H1 (cell line): ENCODE data around the gene SRI. TPM values are rescaled to one million over a fixed set of nuclear protein-coding genes. Genes with fewer than 3 reads are reported as not detected.

Source experiments
- CTCF ChIA-PET: fragments of 300-600 bp; sonication (Branson Sonifier 250); formaldehyde crosslinking; loops from one replicate; lab custom pipeline; 2021; ENCODE audit not compliant: partially characterized antibody; lab: Charles Lee
- POLR2A ChIA-PET: fragments of 300-600 bp; sonication (Branson Sonifier 250); formaldehyde crosslinking; loops from one replicate; lab custom pipeline; 2021; ENCODE audit warnings: inconsistent platforms; ENCODE audit not compliant: partially characterized antibody; lab: Charles Lee
- DNase-seq, 2 experiments: peaks; one replicate each; pipeline versions ENCODE4 v3.0.0 to v3.0.0-alpha.2; 2010 to 2022; ENCODE audit warnings: low spot score in 2 of 2, low read depth in 1 of 2, mixed read lengths in 1 of 2
- FAIRE-seq: peaks from 2 replicates; lab custom pipeline; 2011; peaks lifted over from hg19 to GRCh38; lab: Jason Lieb, UNC
- H2AFZ ChIP-seq: 2 replicates; pipeline ENCODE4 v1.8.1; 2012; ENCODE audit warnings: low read length, inconsistent platforms
- H2AK5ac ChIP-seq: 2 replicates; pipeline ENCODE4 v1.6.1; 2013; ENCODE audit warnings: low read depth, low read length
- H2BK120ac ChIP-seq: replicated peaks from 2 replicates; pipeline ENCODE3; 2013; ENCODE audit warnings: low read depth, low read length, inconsistent platforms
- H2BK12ac ChIP-seq: 2 replicates; pipeline ENCODE4 v1.6.1; 2013; ENCODE audit warnings: low read depth, low read length
- H2BK15ac ChIP-seq: 2 replicates; pipeline ENCODE4 v1.6.1; 2013; ENCODE audit warnings: low read length
- H2BK20ac ChIP-seq: 2 replicates; pipeline ENCODE4 v1.6.1; 2013; ENCODE audit warnings: low read length
- H2BK5ac ChIP-seq: 2 replicates; pipeline ENCODE4 v1.6.1; 2013; ENCODE audit warnings: low read depth, low read length
- H3K14ac ChIP-seq: 2 replicates; pipeline ENCODE4 v1.6.1; 2013; ENCODE audit warnings: inconsistent platforms; ENCODE audit not compliant: insufficient read length
- H3K18ac ChIP-seq: 2 replicates; pipeline ENCODE4 v1.6.1; 2013; ENCODE audit warnings: low read length; ENCODE audit errors: extremely low read depth
- H3K23ac ChIP-seq: 2 replicates; pipeline ENCODE4 v1.6.1; 2013; ENCODE audit warnings: inconsistent platforms; ENCODE audit not compliant: insufficient read length
- H3K23me2 ChIP-seq: 2 replicates; pipeline ENCODE4 v1.6.1; 2013; ENCODE audit warnings: low read depth, low read length
- H3K27ac ChIP-seq: 2 replicates; pipeline ENCODE4 v1.6.1; 2011; ENCODE audit warnings: low read depth, low read length, inconsistent platforms
- H3K27me3 ChIP-seq, 4 experiments: replicated peaks in 1 of 4; 1 replicate in 1 of 4; 2 replicates in 3 of 4; pipeline versions ENCODE4 v1.6.1 to v1.8.1; 2011 to 2013; ENCODE audit warnings: low read length in 3 of 4, mild to moderate bottlenecking in 3 of 4, inconsistent platforms in 2 of 4, mixed read lengths in 2 of 4, moderate library complexity in 1 of 4; ENCODE audit not compliant: control insufficient read depth in 3 of 4, insufficient read depth in 3 of 4; ENCODE audit errors: extremely low read depth in 1 of 4
- H3K36me3 ChIP-seq, 4 experiments: 2 replicates each; pipeline versions ENCODE4 v1.6.1 to v1.8.1; 2011 to 2013; ENCODE audit warnings: mild to moderate bottlenecking in 4 of 4, low read length in 3 of 4, moderate library complexity in 2 of 4, control low read depth in 1 of 4, inconsistent platforms in 1 of 4; ENCODE audit not compliant: insufficient read depth in 4 of 4, control insufficient read depth in 2 of 4
- H3K4ac ChIP-seq: replicated peaks from 2 replicates; pipeline ENCODE3; 2013; ENCODE audit warnings: low read length, low read depth, mixed read lengths, inconsistent platforms; ENCODE audit not compliant: insufficient read length
- H3K4me1 ChIP-seq, 4 experiments: replicated peaks in 1 of 4; 1 replicate in 1 of 4; 2 replicates in 3 of 4; pipeline versions ENCODE4 v1.6.1 to v1.8.1; 2011 to 2013; ENCODE audit warnings: low read length in 3 of 4, inconsistent platforms in 2 of 4, mixed read lengths in 1 of 4; ENCODE audit not compliant: insufficient read depth in 4 of 4, control insufficient read depth in 3 of 4
- H3K4me2 ChIP-seq, 2 experiments: 2 replicates each; pipeline versions ENCODE4 v1.6.1 to v1.8.1; 2011 to 2013; ENCODE audit warnings: low read depth in 2 of 2, low read length in 2 of 2, control low read depth in 1 of 2, inconsistent platforms in 1 of 2, mild to moderate bottlenecking in 1 of 2; ENCODE audit not compliant: insufficient read depth in 1 of 2
- H3K4me3 ChIP-seq, 4 experiments: fragments of 200-600, 300-600 bp in 1 of 4; sonication (generic), shearing (Covaris generic), sonication (Bioruptor Twin) in 1 of 4; 2 replicates each; pipeline versions ENCODE4 v1.5.1 to v1.8.1; 2011 to 2016; ENCODE audit warnings: low read length in 4 of 4, low read depth in 3 of 4, control low read depth in 2 of 4, inconsistent platforms in 2 of 4, mild to moderate bottlenecking in 2 of 4, mixed read lengths in 1 of 4, moderate library complexity in 1 of 4; ENCODE audit not compliant: insufficient read depth in 2 of 4; ENCODE audit errors: extremely low read depth in 1 of 4
- H3K56ac ChIP-seq: replicated peaks from 2 replicates; pipeline ENCODE3; 2013; ENCODE audit warnings: low read depth, mild to moderate bottlenecking, mixed read lengths, low read length, inconsistent platforms; ENCODE audit not compliant: insufficient read length
- H3K79me1 ChIP-seq: 2 replicates; pipeline ENCODE4 v1.6.1; 2013; ENCODE audit warnings: low read depth, low read length, control low read depth
- H3K79me2 ChIP-seq, 2 experiments: 2 replicates each; pipeline versions ENCODE4 v1.6.1 to v1.8.1; 2012 to 2013; ENCODE audit warnings: low read length in 2 of 2, mild to moderate bottlenecking in 2 of 2, inconsistent platforms in 1 of 2; ENCODE audit not compliant: insufficient read depth in 2 of 2, control insufficient read depth in 1 of 2
- H3K9ac ChIP-seq, 4 experiments: replicated peaks in 1 of 4; 1 replicate in 1 of 4; 2 replicates in 3 of 4; pipeline versions ENCODE4 v1.6.1 to v1.8.1; 2011 to 2013; ENCODE audit warnings: low read depth in 3 of 4, low read length in 3 of 4, control low read depth in 2 of 4, mild to moderate bottlenecking in 2 of 4, moderate library complexity in 2 of 4, inconsistent platforms in 1 of 4; ENCODE audit errors: extremely low read depth in 1 of 4
- H3K9me3 ChIP-seq, 2 experiments: 2 replicates each; pipeline versions ENCODE4 v1.6.1 to v1.8.1; 2012 to 2013; ENCODE audit warnings: mild to moderate bottlenecking in 2 of 2, moderate library complexity in 2 of 2, control low read depth in 1 of 2, inconsistent platforms in 1 of 2, low read depth in 1 of 2, low read length in 1 of 2, mixed read lengths in 1 of 2; ENCODE audit not compliant: insufficient read depth in 2 of 2
- H4K20me1 ChIP-seq, 2 experiments: replicated peaks in 1 of 2; 2 replicates each; pipeline versions ENCODE3 to v1.8.1; 2011 to 2013; ENCODE audit warnings: inconsistent platforms in 2 of 2, low read length in 2 of 2, mild to moderate bottlenecking in 1 of 2; ENCODE audit not compliant: insufficient read depth in 2 of 2, control insufficient read depth in 1 of 2
- H4K5ac ChIP-seq: 2 replicates; pipeline ENCODE4 v1.6.1; 2013; ENCODE audit warnings: low read length, low read depth, mixed read lengths, inconsistent platforms; ENCODE audit not compliant: insufficient read length
- H4K8ac ChIP-seq: 2 replicates; pipeline ENCODE4 v1.8.0; 2013; ENCODE audit warnings: mild to moderate bottlenecking, moderate library complexity, low read length, inconsistent platforms; ENCODE audit not compliant: insufficient read depth; ENCODE audit errors: extremely low read depth
- H4K91ac ChIP-seq: replicated peaks from 2 replicates; pipeline ENCODE3; 2013; ENCODE audit warnings: low read length, mixed read lengths, inconsistent platforms; ENCODE audit not compliant: insufficient read length
- EGR1 ChIP-seq: IDR thresholded peaks from 2 replicates; pipeline ENCODE4 v1.6.1; 2011; ENCODE audit warnings: low read depth, low read length, borderline replicate concordance
- POLR2A ChIP-seq, 2 experiments: IDR thresholded peaks; 1 replicate in 1 of 2; 2 replicates in 1 of 2; pipeline ENCODE4 v1.6.1; 2011; ENCODE audit warnings: low read depth in 2 of 2, low read length in 2 of 2, mild to moderate bottlenecking in 2 of 2; ENCODE audit errors: control extremely low read depth in 1 of 2
- POU5F1 ChIP-seq: IDR thresholded peaks from 2 replicates; pipeline ENCODE4 v1.6.1; 2011; ENCODE audit warnings: low read depth, mild to moderate bottlenecking, low read length, moderate library complexity
- TAF1 ChIP-seq: IDR thresholded peaks from 2 replicates; pipeline ENCODE4 v1.6.1; 2011; ENCODE audit warnings: mild to moderate bottlenecking, low read depth, low read length
- TAF7 ChIP-seq: optimal IDR thresholded peaks from 2 replicates; pipeline ENCODE3; 2011; ENCODE audit warnings: low read depth, mild to moderate bottlenecking, inconsistent platforms, low read length, moderate library complexity, borderline replicate concordance
- YY1 ChIP-seq: IDR thresholded peaks from 2 replicates; pipeline ENCODE4 v1.6.1; 2011; ENCODE audit warnings: low read depth, mild to moderate bottlenecking, low read length
- WGBS, 2 experiments: shearing (Covaris generic) in 1 of 2; methylation state at CpG; one replicate each; pipeline versions ENCODE4 v1.1.6 to v1.1.7; 2013 to 2015; ENCODE audit warnings: low lambda C conversion rate in 2 of 2, mixed read lengths in 2 of 2, inconsistent platforms in 1 of 2, low coverage in 1 of 2, missing lambda C conversion rate in 1 of 2; ENCODE audit not compliant: insufficient replicate concordance in 2 of 2, insufficient coverage in 1 of 2, insufficient read length in 1 of 2; ENCODE audit errors: extremely low coverage in 1 of 2, missing lambda C conversion rate in 1 of 2; 5-methylcytosine and 5-hydroxymethylcytosine counted together
- polyA plus RNA-seq, 7 experiments: library from polyadenylated mRNA; depleted of rRNA in 3 of 7; stranded (reverse) in 5 of 7; unstranded in 2 of 7; fragments of >200 nt in 5 of 7; fragments of 200-250 nt in 2 of 7; gene quantifications; 1 replicate in 5 of 7; 2 replicates in 1 of 7; 4 replicates in 1 of 7; pipeline versions ENCODE4 v1.2.1 to v1.2.3, GENCODE V29; 2011 to 2013; ENCODE audit warnings: missing spikeins in 2 of 7, mixed read lengths in 2 of 7
- total RNA-seq: library from RNA; stranded (reverse); fragmentation: NEBNext Ultra II Directional; extraction: Animal tissue kit (Norgen Biotek cat#: 25700); gene quantifications from 2 replicates; pipeline ENCODE4 v1.2.1, GENCODE V29; 2021
- TF ChIP-seq, protein P1 (sequence below): IDR thresholded peaks from 2 replicates; pipeline ENCODE4 v1.6.1; 2012; ENCODE audit warnings: low read length, inconsistent platforms
- TF ChIP-seq, protein P2 (sequence below), 3 experiments: IDR thresholded peaks; 1 replicate in 2 of 3; 2 replicates in 1 of 3; pipeline versions ENCODE4 v1.5.1 to v1.6.1; 2011; ENCODE audit warnings: low read length in 3 of 3, mild to moderate bottlenecking in 3 of 3, inconsistent platforms in 2 of 3, low read depth in 1 of 3, moderate library complexity in 1 of 3; ENCODE audit not compliant: insufficient read depth in 1 of 3; ENCODE audit errors: control extremely low read depth in 1 of 3

Gene SRI
- total and polyA plus RNA-seq, 2 of the 8 experiments (the other 6 are each of a cell fraction or from before 2014, with no cell fraction given) = 118 to 170 TPM

- no peaks in the 10 kb centered on the region for H3K27me3 ChIP-seq
- no peak overlapping the region for H2BK20ac ChIP-seq
- no peak overlapping the region for H3K4ac ChIP-seq
- H3K79me1 ChIP-seq = no peaks in the 10 kb centered on the region; the same call in 1 of the 2 replicates
- H3K36me3 ChIP-seq = peaks cover 0 to 14% (median 2%) of the 10 kb centered on the region in 4 experiments; a peak in 3 of 8 replicates
- no peak for FAIRE-seq
- no peak overlapping the region for H2BK5ac ChIP-seq
- H2BK15ac ChIP-seq = no peak overlapping the region
- H3K4me2 ChIP-seq = peak overlapping the region; percentile 84
- no peak overlapping the region for H3K56ac ChIP-seq
- peaks cover 0 to 28% of the 10 kb centered on the region in 2 experiments; a peak in 2 of 4 replicates for H3K79me2 ChIP-seq
- no peak overlapping the region for H2AFZ ChIP-seq
- no peak overlapping the region for H3K27ac ChIP-seq
- peaks cover 3 to 21% (median 12%) of the 10 kb centered on the region in 4 experiments for H3K4me1 ChIP-seq
- H4K8ac ChIP-seq = no peak overlapping the region
- H3K23me2 ChIP-seq = peaks cover 10% of the 10 kb centered on the region
- DNase-seq = no peak
- H2AK5ac ChIP-seq = no peak overlapping the region
- no peak overlapping the region for H3K14ac ChIP-seq
- H3K9me3 ChIP-seq = no peaks in the 10 kb centered on the region
- no peak overlapping the region for H3K18ac ChIP-seq
- H3K9ac ChIP-seq = no peak overlapping the region
- H4K20me1 ChIP-seq = peaks cover 3 to 6% of the 10 kb centered on the region in 2 experiments
- H2BK120ac ChIP-seq = no peak overlapping the region
- POLR2A ChIA-PET = no interaction called here
- H2BK12ac ChIP-seq = no peak overlapping the region
- TF ChIP-seq TAF7 (no peak), TAF1 (no peak), POU5F1 (no peak), YY1 (no peak), EGR1 (no peak), POLR2A (IDR thresholded peaks at IDR 0.05; ENCODE audit: control extremely low read depth in 1 of 2, low read depth in 2 of 2, low read length in 2 of 2) (no peak)
- TF ChIP-seq, protein P1, sequence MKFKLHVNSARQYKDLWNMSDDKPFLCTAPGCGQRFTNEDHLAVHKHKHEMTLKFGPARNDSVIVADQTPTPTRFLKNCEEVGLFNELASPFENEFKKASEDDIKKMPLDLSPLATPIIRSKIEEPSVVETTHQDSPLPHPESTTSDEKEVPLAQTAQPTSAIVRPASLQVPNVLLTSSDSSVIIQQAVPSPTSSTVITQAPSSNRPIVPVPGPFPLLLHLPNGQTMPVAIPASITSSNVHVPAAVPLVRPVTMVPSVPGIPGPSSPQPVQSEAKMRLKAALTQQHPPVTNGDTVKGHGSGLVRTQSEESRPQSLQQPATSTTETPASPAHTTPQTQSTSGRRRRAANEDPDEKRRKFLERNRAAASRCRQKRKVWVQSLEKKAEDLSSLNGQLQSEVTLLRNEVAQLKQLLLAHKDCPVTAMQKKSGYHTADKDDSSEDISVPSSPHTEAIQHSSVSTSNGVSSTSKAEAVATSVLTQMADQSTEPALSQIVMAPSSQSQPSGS = no peak
- TF ChIP-seq, protein P2, sequence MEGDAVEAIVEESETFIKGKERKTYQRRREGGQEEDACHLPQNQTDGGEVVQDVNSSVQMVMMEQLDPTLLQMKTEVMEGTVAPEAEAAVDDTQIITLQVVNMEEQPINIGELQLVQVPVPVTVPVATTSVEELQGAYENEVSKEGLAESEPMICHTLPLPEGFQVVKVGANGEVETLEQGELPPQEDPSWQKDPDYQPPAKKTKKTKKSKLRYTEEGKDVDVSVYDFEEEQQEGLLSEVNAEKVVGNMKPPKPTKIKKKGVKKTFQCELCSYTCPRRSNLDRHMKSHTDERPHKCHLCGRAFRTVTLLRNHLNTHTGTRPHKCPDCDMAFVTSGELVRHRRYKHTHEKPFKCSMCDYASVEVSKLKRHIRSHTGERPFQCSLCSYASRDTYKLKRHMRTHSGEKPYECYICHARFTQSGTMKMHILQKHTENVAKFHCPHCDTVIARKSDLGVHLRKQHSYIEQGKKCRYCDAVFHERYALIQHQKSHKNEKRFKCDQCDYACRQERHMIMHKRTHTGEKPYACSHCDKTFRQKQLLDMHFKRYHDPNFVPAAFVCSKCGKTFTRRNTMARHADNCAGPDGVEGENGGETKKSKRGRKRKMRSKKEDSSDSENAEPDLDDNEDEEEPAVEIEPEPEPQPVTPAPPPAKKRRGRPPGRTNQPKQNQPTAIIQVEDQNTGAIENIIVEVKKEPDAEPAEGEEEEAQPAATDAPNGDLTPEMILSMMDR (IDR thresholded peaks at IDR 0.05; ENCODE audit: control extremely low read depth in 1 of 3, insufficient read depth in 1 of 3, low read depth in 1 of 3, low read length in 3 of 3) = no peak
- H3K23ac ChIP-seq = no peak overlapping the region
- 77% methylated on average over 5 of the region's 5 CpGs; no CpG with 5 or more reads in 1 of the 2 experiments for WGBS, 2 experiments
- H3K4me3 ChIP-seq = peak overlapping the region; percentile 73 to 82 (median 78)
- H4K91ac ChIP-seq = no peak overlapping the region
- H4K5ac ChIP-seq = no peak overlapping the region
- CTCF ChIA-PET = interaction anchor here (0.5 to 1.6 kb wide), 3 partner anchors 9 to 296 kb away, joined by 3 to 4 read pairs (median 4); no protein-coding TSS in a partner anchor
These were observed 1.5 kb downstream of the SRI start for GRCh38 chr7:88218429-88218745.
